KMS-11 (cell line): ENCODE data around the gene ABHD1.

Source experiments
- H2AFZ ChIP-seq: fragments of 200-600 bp; sonication (generic); 2 replicates; pipeline ENCODE4 v1.6.1; 2016; ENCODE audit warnings: antibody characterized with exemption, mixed run types, low read depth
- H3K27ac ChIP-seq: fragments of 200-600 bp; sonication (generic); 2 replicates; pipeline ENCODE4 v1.6.1; 2016; ENCODE audit warnings: mild to moderate bottlenecking, mixed run types
- H3K27me3 ChIP-seq: fragments of 200-600 bp; sonication (generic); 2 replicates; pipeline ENCODE4 v1.6.1; 2017; ENCODE audit warnings: mild to moderate bottlenecking, low read depth, mixed run types, moderate library complexity; ENCODE audit not compliant: insufficient read depth
- H3K36me3 ChIP-seq: fragments of 200-600 bp; sonication (generic); 2 replicates; pipeline ENCODE4 v1.6.1; 2017; ENCODE audit warnings: mild to moderate bottlenecking, mixed run types; ENCODE audit not compliant: insufficient read depth
- H3K4me1 ChIP-seq: fragments of 200-600 bp; sonication (generic); 2 replicates; pipeline ENCODE4 v1.6.1; 2016; ENCODE audit warnings: mild to moderate bottlenecking, low read depth, mixed run types; ENCODE audit not compliant: poor library complexity, severe bottlenecking
- H3K4me2 ChIP-seq: fragments of 200-600 bp; sonication (generic); 2 replicates; pipeline ENCODE4 v1.7.0; 2016; ENCODE audit warnings: mild to moderate bottlenecking, mixed run types
- H3K4me3 ChIP-seq: fragments of 200-600 bp; sonication (generic); IDR thresholded peaks from 2 replicates; pipeline ENCODE4 v1.6.1; 2017; ENCODE audit warnings: low read depth, low read length, mixed read lengths; ENCODE audit not compliant: insufficient read depth
- H3K79me2 ChIP-seq: fragments of 200-600 bp; sonication (generic); 2 replicates; pipeline ENCODE4 v1.6.1; 2016; ENCODE audit warnings: low read depth, mixed run types; ENCODE audit not compliant: insufficient read depth
- H3K9ac ChIP-seq: fragments of 200-600 bp; sonication (generic); 2 replicates; pipeline ENCODE4 v1.6.1; 2016; ENCODE audit warnings: mild to moderate bottlenecking, mixed run types
- H4K20me1 ChIP-seq: fragments of 200-600 bp; sonication (generic); 2 replicates; pipeline ENCODE4 v1.6.1; 2016; ENCODE audit warnings: mild to moderate bottlenecking, mixed run types; ENCODE audit not compliant: insufficient read depth
- TF ChIP-seq, protein P1 (sequence below): fragments of 200-600 bp; sonication (generic); conservative IDR thresholded peaks from 2 replicates; pipeline ENCODE4 v1.6.1; 2017; ENCODE audit warnings: low read depth, mild to moderate bottlenecking, antibody characterized with exemption, low read length, moderate library complexity, mixed read lengths

Gene ABHD1

DNA sequence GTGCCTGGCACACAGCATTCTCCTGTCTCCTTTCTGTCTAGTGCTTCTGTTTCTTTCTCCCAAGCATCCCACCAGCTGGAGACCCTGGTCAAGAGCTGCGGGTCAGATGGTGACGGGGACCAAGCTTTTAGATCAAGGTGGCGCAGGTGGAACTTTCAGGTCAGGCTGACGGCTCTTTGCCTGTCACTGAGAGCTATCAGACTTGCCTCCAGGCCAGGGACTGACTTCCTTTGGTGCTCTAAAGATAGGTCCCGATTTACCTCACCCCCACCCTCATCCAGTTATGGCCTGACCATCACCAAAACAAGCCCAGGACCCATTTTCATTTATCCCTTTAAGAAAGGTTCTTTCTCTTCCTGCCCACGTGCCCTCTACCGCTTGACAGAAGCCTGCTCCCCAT is 46.4 kb upstream of the ABHD1 start:
- TF ChIP-seq, protein P1, sequence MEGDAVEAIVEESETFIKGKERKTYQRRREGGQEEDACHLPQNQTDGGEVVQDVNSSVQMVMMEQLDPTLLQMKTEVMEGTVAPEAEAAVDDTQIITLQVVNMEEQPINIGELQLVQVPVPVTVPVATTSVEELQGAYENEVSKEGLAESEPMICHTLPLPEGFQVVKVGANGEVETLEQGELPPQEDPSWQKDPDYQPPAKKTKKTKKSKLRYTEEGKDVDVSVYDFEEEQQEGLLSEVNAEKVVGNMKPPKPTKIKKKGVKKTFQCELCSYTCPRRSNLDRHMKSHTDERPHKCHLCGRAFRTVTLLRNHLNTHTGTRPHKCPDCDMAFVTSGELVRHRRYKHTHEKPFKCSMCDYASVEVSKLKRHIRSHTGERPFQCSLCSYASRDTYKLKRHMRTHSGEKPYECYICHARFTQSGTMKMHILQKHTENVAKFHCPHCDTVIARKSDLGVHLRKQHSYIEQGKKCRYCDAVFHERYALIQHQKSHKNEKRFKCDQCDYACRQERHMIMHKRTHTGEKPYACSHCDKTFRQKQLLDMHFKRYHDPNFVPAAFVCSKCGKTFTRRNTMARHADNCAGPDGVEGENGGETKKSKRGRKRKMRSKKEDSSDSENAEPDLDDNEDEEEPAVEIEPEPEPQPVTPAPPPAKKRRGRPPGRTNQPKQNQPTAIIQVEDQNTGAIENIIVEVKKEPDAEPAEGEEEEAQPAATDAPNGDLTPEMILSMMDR, result no peak
- Histone ChIP-seq H4K20me1 (no peaks in the 10 kb centered on the region), H3K27me3 (peaks cover 13% of the 10 kb centered on the region), H3K4me2 (no peak overlapping the region), H3K27ac (no peak overlapping the region), H3K36me3 (no peaks in the 10 kb centered on the region), H2AFZ (no peak overlapping the region), H3K9ac (no peak overlapping the region), H3K79me2 (no peaks in the 10 kb centered on the region), H3K4me1 (peaks cover 23% of the 10 kb centered on the region), H3K4me3 (no peak overlapping the region)

DNA sequence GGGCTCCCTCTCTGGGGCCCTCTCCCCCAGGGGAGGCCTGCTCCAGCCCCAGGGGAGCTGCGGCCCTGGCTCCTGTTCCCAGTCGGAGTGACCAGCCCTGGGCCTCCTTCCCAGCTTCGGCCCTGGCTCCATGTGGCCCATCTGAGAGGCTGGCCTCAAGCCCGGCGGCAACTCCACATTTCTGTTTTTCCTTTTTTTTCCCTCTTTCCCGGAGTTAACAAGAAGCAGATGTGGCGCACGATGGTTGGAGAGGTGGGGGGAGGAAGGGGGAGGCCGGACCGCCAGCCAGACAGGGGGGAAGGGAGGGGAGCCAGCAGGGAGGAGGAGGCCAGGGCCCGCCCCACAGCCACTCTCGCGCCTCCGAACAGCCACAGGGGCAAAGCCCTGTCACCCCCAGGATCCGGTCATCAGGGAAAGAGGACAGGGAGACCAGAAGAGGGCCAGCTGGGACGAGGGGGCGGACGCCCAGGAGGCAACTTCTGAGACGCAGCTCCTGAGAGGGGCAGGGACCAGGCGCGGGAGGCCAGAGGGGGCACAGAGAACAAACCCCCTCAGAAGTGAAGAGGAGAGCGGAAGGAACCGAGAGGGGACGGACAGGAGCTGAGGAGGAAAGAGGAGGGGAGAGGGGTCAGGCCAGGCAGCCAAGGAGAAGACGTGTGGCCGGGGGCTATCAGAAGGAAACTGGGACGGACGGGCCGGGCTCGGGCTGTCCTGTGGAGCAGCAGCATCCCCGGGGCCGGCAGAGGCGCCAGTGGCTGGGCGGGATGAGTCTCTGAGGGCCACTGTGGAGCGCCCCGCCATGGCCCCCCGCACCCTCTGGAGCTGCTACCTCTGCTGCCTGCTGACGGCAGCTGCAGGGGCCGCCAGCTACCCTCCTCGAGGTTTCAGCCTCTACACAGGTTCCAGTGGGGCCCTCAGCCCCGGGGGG is 45.1 kb upstream of the ABHD1 start, which contains the start of gene EMILIN1:
EMILIN1 (plus strand) TSS at position 349 of the 928 bp plus-strand sequence; CDS start at position 800, 451 bp downstream.
- peaks cover 19% of the 10 kb centered on the region for H3K4me1 ChIP-seq
- peaks cover 13% of the 10 kb centered on the region for H3K27me3 ChIP-seq
- TF ChIP-seq, protein P1, result no peak
- no peak within 1 kb of the TSS for H3K27ac ChIP-seq
- no peaks in the 10 kb centered on the region for H3K36me3 ChIP-seq
- no peak within 1 kb of the TSS for H3K9ac ChIP-seq
- H4K20me1 ChIP-seq, result no peaks in the 10 kb centered on the region
- no peak within 1 kb of the TSS for H3K4me3 ChIP-seq
- no peaks in the 10 kb centered on the region for H3K79me2 ChIP-seq
- no peak within 1 kb of the TSS for H3K4me2 ChIP-seq
- no peak within 1 kb of the TSS for H2AFZ ChIP-seq

DNA sequence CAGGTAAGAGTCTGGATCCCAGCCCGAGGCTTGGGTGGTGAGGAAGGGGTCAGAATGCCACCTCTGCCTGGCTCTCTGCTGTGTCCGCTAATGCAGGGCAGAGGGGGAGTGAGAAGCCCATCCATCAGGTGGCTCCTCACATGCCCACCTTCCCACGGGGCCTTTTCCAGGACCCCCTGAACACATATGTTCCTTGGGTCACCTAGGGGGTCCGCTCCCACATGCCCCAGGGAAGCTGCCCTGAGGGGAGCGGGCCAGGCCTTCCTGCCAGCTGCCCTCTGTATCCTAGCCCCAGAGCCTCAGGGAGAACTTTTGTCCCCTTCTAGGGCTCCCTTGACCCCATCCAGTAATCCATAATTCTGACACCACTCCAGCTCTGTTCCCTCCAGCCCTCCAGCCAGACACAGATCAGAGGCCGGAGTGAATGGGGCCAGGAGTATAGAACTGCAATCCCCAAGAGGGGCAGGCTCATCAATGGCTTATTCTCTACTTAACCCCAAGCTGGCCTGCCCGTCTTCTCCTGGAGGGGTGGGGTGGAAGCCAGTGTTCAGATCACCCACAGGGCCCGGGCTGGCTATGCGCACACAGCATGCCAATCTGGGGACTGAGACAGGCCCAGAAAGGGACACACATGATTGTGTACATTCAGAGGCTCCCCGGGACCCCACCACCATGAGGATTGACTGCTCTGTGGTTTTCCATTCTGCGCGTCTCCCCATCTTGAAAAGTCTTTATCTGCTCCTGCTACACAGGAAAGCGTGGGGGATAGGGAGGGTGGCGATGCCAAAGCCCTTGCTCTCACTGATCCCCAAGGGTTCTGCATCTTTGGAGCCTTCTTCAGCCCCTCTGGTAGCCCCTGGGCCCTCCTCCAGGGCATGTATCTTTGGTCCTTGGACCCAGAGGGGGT is 44.1 kb upstream of the ABHD1 start:
- Histone ChIP-seq H3K27ac (no peak overlapping the region), H3K4me3 (no peak overlapping the region), H3K9ac (no peak overlapping the region), H2AFZ (no peak overlapping the region), H3K4me2 (no peak overlapping the region), H3K4me1 (peaks cover 19% of the 10 kb centered on the region), H3K79me2 (no peaks in the 10 kb centered on the region), H4K20me1 (no peaks in the 10 kb centered on the region), H3K36me3 (no peaks in the 10 kb centered on the region), H3K27me3 (peaks cover 13% of the 10 kb centered on the region)
- TF ChIP-seq, protein P1, result no peak

DNA sequence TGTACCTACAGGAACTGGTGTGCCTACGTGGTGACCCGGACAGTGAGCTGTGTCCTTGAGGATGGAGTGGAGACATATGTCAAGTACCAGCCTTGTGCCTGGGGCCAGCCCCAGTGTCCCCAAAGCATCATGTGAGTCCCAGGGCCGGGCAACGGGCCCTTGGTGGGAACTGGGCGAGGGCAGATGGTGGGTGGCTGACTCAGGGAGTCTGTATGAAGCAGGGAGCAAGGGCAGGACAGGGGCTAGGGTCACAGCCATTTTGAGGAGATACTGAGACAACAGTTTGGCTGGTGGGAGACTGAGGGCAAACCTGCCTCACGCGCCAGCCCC is 43.5 kb upstream of the ABHD1 start:
- peaks cover 13% of the 10 kb centered on the region for H3K27me3 ChIP-seq
- H2AFZ ChIP-seq, result no peak overlapping the region
- TF ChIP-seq, protein P1, result no peak
- H3K79me2 ChIP-seq, result no peaks in the 10 kb centered on the region
- H4K20me1 ChIP-seq, result no peaks in the 10 kb centered on the region
- no peak overlapping the region for H3K4me2 ChIP-seq
- no peak overlapping the region for H3K4me3 ChIP-seq
- H3K27ac ChIP-seq, result no peak overlapping the region
- H3K9ac ChIP-seq, result no peak overlapping the region
- peaks cover 15% of the 10 kb centered on the region for H3K4me1 ChIP-seq
- no peaks in the 10 kb centered on the region for H3K36me3 ChIP-seq
